Choroid plexus epithelial cell (primary cell): Measurements from ENCODE around the gene DBN1.

Source experiments
- DNase-seq: peaks from one replicate; pipeline ENCODE4 v3.0.0-alpha.2; 2010; ENCODE audit warnings: low read depth
- H3K4me3 ChIP-seq: 2 replicates; pipeline ENCODE4 v1.5.1; 2011; ENCODE audit warnings: low read depth, mild to moderate bottlenecking, control low read depth, low read length, moderate library complexity
- CTCF ChIP-seq: conservative IDR thresholded peaks from 2 replicates; pipeline ENCODE4 v1.5.1; 2011; ENCODE audit warnings: low read depth, mild to moderate bottlenecking, control low read depth, inconsistent platforms, low read length, moderate library complexity

Gene DBN1

GRCh38 chr5:177435847-177436536, 37.4 kb downstream of the DBN1 start:
- no peak for DNase-seq
- no peak for TF ChIP-seq CTCF
- H3K4me3 ChIP-seq = no peak overlapping the region

GRCh38 chr5:177434942-177435738, 38.3 kb downstream of the DBN1 start:
- no peak for TF ChIP-seq CTCF
- no peak overlapping the region for H3K4me3 ChIP-seq
- DNase-seq = no peak

GRCh38 chr5:177434437-177434836, 39.0 kb downstream of the DBN1 start:
- DNase-seq = no peak
- no peak for TF ChIP-seq CTCF

GRCh38 chr5:177433658-177434217, 39.7 kb downstream of the DBN1 start:
- TF ChIP-seq CTCF = no peak
- no peak for DNase-seq
- H3K4me3 ChIP-seq = no peak overlapping the region

More at GRCh38 chr5:177434437-177434836, 39.0 kb downstream of the DBN1 start:
- no peak overlapping the region for H3K4me3 ChIP-seq

GRCh38 chr5:177432839-177433657, 40.4 kb downstream of the DBN1 start:
- no peak overlapping the region for H3K4me3 ChIP-seq
- DNase-seq = no peak
- no peak for TF ChIP-seq CTCF

- no peak for TF ChIP-seq CTCF
- no peak overlapping the region for H3K4me3 ChIP-seq
- DNase-seq = no peak
These were observed 41.1 kb downstream of the DBN1 start for GRCh38 chr5:177432143-177432838.
